HG02610 (cell line): ENCODE measurements around the gene NHSL1.
A peak's percentile ranks its signal among the peaks of the same experiment; 100 is the strongest.

ENCODE experiments used
- ATAC-seq: cut with Tn5 transposase; IDR thresholded peaks from one replicate; pipeline ENCODE4 v1.9.1; 2021; ENCODE audit warnings: mild to moderate bottlenecking, moderate library complexity; ENCODE audit not compliant: unreplicated experiment

The NHSL1 gene

GRCh38 chr6:138467901-138468300, 31.4 kb downstream of the NHSL1 start:
- ATAC-seq = no peak

DNA sequence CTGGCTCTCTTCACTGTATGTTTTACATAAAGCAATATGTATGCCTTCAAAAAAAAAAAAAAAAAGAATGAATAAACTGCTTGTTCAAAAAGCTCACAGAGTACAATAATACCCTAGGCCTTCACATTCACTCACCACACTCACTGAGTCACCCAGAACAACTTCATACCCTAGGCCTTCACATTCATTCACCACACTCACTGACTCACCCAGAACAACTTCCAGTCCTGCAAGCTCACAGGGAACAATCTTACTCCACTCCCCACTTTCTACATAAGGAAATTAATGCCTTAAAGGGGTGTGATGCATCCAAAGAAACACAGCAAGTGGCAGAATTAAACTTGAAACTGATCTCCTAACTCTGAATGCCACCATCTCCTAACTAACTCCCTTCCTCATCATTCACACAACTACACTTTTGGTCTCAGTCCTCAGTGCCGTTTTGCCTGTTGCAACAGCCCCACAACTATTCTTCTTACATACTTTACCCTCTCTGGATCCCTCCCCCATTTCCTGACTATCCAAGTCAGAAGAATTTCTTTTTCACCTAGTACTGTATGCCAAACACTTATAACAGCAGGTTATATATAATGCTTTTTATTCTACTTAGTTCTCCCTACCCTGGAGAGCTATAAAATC, 34.2 kb downstream of the NHSL1 start:
- ATAC-seq = no peak

- no peak for ATAC-seq
Measured at GRCh38 chr6:138464085-138464484, 35.2 kb downstream of the NHSL1 start.

GRCh38 chr6:138461647-138462046, 37.6 kb downstream of the NHSL1 start:
- ATAC-seq = no peak

- no peak for ATAC-seq
Measured at GRCh38 chr6:138456401-138456790, 42.9 kb downstream of the NHSL1 start.

DNA sequence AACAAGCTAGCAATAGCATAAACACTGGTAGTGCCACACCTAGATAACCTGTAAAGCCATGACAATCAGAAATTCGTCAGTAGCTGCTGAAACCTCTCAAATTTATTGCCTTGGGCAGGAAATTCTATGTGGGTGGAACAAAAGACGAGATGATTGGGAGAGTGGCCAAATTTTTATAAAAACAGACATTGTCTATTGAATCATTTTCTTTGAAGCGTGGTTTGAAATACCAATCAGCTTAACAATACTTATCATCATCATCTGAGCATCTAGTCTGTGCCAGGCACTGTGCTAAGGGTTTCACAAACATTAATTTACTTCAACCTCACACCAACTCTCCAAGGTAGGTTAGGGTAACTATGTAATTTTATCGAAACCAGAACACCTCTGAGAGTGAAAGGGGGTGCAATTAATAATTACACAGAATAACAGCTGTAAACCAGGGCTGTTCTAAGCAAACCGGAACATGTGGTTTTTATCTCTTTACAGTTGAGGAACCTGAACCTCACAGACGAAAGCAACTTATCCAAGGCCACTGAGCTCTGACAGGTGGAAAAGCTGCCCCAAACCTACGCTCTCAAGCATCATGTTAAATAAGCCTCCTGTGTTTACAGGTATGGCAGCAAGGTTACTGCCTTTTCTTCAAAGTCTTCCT, 43.4 kb downstream of the NHSL1 start:
- peak; percentile 83 for ATAC-seq

DNA sequence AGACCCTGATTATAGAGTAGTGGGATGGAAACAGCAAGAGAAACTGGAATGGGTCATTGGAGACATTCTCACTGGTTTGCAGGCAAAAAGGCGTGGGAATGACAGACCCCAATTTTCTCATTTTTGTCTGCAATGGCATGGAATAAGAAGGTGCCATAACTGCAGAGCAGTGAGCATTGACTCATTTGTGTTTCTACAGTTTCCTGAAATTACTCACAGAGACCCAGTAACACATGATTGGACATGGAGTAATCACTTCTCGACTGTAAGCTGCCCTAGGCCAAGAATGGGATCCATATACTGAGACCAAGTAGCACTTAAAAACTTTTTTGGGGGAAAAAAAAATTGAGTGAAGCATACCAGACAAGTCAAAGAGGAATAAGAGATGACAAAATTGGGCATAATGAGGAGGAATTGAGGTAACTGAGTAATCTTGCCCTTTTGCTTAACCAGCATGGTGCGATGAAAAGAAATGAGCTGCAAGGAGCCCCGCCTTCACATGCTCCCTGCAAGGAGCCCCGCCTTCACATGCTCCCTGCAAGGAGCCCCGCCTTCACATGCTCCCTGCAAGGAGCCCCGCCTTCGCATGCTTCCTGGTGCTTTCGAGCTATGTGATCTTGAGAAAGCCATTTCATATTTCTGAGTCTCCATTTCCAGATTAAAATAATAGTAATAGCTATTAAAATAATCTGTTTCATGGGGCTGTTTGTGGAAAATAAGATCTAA, 44.1 kb downstream of the NHSL1 start:
- ATAC-seq = peak; percentile 70

- no peak for ATAC-seq
Measured at GRCh38 chr6:138451043-138451442, 48.3 kb downstream of the NHSL1 start.

DNA sequence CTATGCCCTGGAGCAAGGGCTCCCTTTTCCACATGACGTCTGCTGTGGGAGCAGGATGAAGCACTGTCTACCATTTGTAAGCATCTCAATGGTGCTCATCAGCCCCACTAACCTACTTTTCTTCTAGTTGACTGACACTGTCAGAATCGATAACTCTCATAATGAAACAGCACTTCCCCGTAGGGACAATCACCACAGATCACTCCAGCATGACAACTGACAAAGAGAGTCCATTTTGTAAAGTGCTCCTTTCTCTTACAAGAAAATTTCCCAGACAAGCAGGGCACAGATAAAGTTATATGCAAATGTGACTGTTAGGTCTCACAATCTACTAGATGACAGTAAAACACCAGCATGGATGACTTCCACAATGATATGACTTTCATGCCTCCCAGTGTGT, 48.8 kb downstream of the NHSL1 start:
- peak; percentile 66 for ATAC-seq

DNA sequence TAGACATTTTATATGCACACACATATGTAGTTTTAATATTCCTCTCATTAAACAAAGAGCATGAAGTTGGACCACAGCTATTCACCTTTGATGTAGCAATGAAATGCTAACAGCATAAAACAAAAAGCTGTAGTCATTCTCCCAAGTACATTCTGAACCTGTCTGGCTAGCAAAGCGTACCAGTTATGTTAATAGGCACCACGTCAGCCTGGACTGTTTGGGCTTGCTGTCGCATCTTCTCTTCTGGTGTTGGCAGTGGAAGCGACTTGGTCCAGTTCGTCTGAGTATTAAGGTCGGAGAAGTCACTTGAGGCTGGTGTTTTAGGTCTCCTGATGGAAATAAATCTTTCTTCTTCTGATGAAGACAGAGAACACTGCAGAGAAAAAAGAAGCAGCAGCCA, 52.5 kb downstream of the NHSL1 start:
- ATAC-seq = no peak

- no peak for ATAC-seq
Measured at GRCh38 chr6:138443979-138444378, 55.3 kb downstream of the NHSL1 start.

GRCh38 chr6:138442663-138443062, 56.6 kb downstream of the NHSL1 start:
- ATAC-seq = no peak

GRCh38 chr6:138441965-138442364, 57.3 kb downstream of the NHSL1 start:
- ATAC-seq = no peak

GRCh38 chr6:138440758-138441357, 58.4 kb downstream of the NHSL1 start:
- ATAC-seq = no peak

- ATAC-seq = no peak
Measured at GRCh38 chr6:138440296-138440695, 59.0 kb downstream of the NHSL1 start.

- no peak for ATAC-seq
Measured at GRCh38 chr6:138439546-138439945, 59.7 kb downstream of the NHSL1 start.

DNA sequence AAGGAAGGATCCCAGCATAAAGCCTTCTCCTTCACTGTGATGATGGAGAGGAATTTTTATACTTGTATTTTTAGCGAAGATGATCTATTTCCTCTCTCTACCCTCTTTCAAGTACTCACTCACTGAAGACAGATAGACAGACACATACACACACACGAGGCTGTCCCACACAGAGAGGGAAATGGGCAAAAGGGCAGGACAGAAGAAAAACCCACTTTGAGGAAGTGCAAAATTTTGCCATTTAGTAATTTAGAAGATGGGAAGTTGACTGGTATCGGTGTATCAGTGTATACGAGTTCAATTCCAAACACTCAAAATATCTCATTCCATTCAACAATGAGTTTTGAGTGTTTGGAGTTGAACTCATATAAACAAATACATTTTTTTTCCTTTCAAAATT, 64.4 kb downstream of the NHSL1 start:
- no peak for ATAC-seq

GRCh38 chr6:138434096-138434495, 65.2 kb downstream of the NHSL1 start:
- no peak for ATAC-seq

- ATAC-seq = no peak
Measured at GRCh38 chr6:138432063-138432356, 67.3 kb downstream of the NHSL1 start.

DNA sequence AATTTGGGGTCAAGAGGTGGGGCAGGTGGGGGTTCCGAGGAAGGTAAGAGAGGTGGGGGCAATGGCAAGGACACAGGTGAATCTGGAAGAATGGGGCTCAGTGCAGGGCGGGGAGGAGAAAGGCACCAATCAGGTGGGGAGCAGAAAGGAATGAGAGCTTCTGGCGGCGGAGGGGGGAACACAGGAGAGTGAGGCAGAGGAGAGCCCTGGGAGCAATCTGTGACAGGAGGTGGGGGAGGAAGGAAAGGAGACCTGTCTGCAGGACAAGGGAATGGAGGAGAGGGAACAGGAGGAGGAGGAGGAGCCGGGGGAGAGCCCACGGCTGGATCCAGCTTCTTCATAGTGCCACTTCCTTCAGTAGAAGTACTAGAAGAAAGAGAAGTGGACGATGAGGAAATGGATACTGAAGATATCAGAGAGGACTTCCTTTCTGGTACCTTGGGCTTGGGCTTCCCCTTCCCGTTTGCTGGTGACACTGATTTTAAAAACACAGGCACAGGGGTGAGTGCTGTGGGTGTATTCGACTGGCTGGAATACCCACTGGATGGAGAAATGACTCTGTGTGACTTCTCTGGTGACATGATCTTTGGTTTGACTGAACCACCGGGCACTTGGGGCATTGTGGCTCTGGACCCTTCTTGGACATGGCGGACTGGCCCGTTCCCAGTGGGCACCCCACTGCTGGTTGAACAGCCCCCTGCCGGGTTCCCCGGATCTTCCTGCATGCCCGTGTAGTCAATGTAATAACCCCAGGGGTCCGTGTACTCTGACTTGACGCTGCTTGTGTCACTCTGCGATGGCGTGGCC, 67.8 kb downstream of the NHSL1 start:
- ATAC-seq = no peak
